Kidney epithelial cell (primary cell): ENCODE data around the gene SCLT1. TPM values are rescaled to one million over a fixed set of nuclear protein-coding genes. Genes with fewer than 3 reads are reported as not detected.

ENCODE experiments used
- DNase-seq: peaks from one replicate; pipeline ENCODE4 v3.0.0-alpha.2; 2010; ENCODE audit warnings: low read depth
- H3K27me3 ChIP-seq: 2 replicates; pipeline ENCODE4 v1.6.0; 2011; ENCODE audit warnings: low read length; ENCODE audit not compliant: control insufficient read depth, insufficient read depth
- H3K36me3 ChIP-seq: 2 replicates; pipeline ENCODE4 v1.5.1; 2011; ENCODE audit warnings: low read length; ENCODE audit not compliant: control insufficient read depth, insufficient read depth
- H3K4me3 ChIP-seq: 2 replicates; pipeline ENCODE4 v1.5.1; 2011; ENCODE audit warnings: low read depth, mild to moderate bottlenecking, control low read depth, low read length
- total RNA-seq: library from RNA; depleted of rRNA; stranded (reverse); fragments of >200 nt; gene quantifications from 2 replicates; pipeline ENCODE4 v1.2.3, GENCODE V29; 2015
- TF ChIP-seq, protein P1 (sequence below): IDR thresholded peaks from 2 replicates; pipeline ENCODE4 v1.5.1; 2011; ENCODE audit warnings: mild to moderate bottlenecking, moderate library complexity, low read length, control low read depth, inconsistent platforms; ENCODE audit not compliant: insufficient read depth, poor library complexity, severe bottlenecking

Gene SCLT1
- total RNA-seq, 1 donor from 2014 or later: 6.5 TPM

DNA sequence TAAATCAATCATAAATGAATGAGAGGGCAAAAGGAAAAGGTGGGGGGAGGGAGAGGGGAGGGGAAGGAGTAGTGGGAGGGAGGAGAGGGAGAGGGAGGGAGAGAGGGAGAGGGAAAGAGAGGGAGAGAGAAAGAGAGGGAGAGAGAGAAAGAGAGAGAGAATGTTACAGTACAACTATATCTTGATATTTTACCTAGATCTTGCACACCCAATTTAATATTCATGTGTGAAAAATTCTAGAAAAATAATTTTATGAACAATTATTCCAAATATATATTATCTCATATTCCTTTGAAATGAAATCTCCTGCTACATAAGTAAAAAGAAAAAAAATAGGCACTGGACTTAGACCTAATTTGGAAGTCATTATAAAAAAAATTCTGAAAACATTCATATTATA lies 120.0 kb downstream of the SCLT1 start:
- no peaks in the 10 kb centered on the region for H3K36me3 ChIP-seq
- no peak overlapping the region for H3K4me3 ChIP-seq
- no peak for DNase-seq
- H3K27me3 ChIP-seq: no peaks in the 10 kb centered on the region
- TF ChIP-seq, protein P1, sequence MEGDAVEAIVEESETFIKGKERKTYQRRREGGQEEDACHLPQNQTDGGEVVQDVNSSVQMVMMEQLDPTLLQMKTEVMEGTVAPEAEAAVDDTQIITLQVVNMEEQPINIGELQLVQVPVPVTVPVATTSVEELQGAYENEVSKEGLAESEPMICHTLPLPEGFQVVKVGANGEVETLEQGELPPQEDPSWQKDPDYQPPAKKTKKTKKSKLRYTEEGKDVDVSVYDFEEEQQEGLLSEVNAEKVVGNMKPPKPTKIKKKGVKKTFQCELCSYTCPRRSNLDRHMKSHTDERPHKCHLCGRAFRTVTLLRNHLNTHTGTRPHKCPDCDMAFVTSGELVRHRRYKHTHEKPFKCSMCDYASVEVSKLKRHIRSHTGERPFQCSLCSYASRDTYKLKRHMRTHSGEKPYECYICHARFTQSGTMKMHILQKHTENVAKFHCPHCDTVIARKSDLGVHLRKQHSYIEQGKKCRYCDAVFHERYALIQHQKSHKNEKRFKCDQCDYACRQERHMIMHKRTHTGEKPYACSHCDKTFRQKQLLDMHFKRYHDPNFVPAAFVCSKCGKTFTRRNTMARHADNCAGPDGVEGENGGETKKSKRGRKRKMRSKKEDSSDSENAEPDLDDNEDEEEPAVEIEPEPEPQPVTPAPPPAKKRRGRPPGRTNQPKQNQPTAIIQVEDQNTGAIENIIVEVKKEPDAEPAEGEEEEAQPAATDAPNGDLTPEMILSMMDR: no peak

DNA sequence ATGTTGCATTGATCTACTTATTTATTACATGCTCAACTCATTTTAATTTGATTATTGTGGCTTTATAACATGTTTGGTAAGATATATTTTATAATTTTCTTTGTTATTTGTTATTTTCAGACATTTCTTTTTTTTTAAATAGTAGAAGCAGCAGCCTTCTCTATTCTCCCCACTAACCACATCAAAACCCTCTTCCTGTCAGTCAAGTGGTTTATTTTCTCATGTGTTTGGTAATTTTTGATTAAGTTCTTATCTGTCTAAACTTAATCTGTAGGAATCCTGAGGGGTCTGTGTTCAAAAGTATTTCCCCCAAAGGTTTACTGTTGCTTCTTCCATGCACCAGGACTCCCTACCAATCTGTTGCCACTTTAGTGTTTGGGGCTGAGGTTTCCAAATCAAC lies 131.9 kb downstream of the SCLT1 start:
- TF ChIP-seq, protein P1: no peak
- H3K4me3 ChIP-seq: no peak overlapping the region
- no peak for DNase-seq
- no peaks in the 10 kb centered on the region for H3K36me3 ChIP-seq
- H3K27me3 ChIP-seq: no peaks in the 10 kb centered on the region

DNA sequence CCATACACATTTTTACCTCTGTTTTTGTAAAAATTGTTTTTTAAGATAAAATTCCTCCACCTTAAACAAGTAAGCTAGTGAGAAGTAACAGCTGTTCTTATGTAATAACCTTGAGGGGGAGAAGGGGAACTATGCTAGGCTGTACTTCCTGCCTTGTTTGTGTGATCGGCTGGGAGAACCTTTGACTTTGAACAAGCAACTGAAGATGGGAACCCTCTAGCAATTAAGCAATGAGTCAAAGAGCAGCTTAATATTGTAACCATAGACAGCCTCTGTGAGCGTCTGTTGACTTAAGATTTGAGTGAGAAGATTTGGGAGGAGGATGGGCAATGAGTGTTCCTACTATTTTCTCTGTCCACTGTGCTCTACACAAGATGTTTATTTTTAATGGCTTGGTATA lies 135.1 kb downstream of the SCLT1 start:
- Histone ChIP-seq H3K4me3 (no peak overlapping the region), H3K36me3 (no peaks in the 10 kb centered on the region), H3K27me3 (no peaks in the 10 kb centered on the region)
- TF ChIP-seq, protein P1: no peak
- DNase-seq: no peak

DNA sequence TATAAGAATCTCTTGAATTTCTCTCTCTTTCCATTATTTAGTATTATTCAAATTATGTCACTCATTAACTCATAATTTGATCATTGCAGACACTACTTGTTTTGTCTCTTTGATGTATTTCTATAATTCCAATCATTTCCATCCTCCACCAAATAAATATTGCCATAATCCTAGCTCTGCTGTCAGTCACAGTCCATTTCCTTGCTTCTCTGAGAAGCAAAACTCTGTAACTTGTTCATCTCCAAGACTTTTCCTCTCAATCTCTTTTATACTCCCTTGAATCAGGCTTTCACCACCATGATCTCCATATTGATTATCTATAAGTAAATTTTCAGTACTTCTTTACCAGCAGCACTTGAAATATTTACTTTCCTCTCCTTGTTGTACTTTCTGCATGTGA lies 135.9 kb downstream of the SCLT1 start:
- no peaks in the 10 kb centered on the region for H3K36me3 ChIP-seq
- H3K27me3 ChIP-seq: no peaks in the 10 kb centered on the region
- H3K4me3 ChIP-seq: no peak overlapping the region
- TF ChIP-seq, protein P1: no peak
- no peak for DNase-seq

- TF ChIP-seq, protein P1: no peak
- no peaks in the 10 kb centered on the region for H3K27me3 ChIP-seq
- no peak for DNase-seq
- H3K36me3 ChIP-seq: no peaks in the 10 kb centered on the region
- no peak overlapping the region for H3K4me3 ChIP-seq
These were observed 137.6 kb downstream of the SCLT1 start for GRCh38 chr4:128955751-128956150.

GRCh38 chr4:128954941-128955340 lies 138.4 kb downstream of the SCLT1 start:
- no peak overlapping the region for H3K4me3 ChIP-seq
- TF ChIP-seq, protein P1: no peak
- no peak for DNase-seq
- no peaks in the 10 kb centered on the region for H3K36me3 ChIP-seq
- no peaks in the 10 kb centered on the region for H3K27me3 ChIP-seq
